HG03521 (cell line): ENCODE results near the gene KIF11.

Experiments used
- ATAC-seq: cut with Tn5 transposase; IDR thresholded peaks from one replicate; pipeline ENCODE4 v1.9.1; 2021; ENCODE audit warnings: mild to moderate bottlenecking, moderate library complexity; ENCODE audit not compliant: unreplicated experiment

KIF11 gene

GRCh38 chr10:92699518-92700381 lies 106.8 kb downstream of the KIF11 start:
- no peak for ATAC-seq

DNA sequence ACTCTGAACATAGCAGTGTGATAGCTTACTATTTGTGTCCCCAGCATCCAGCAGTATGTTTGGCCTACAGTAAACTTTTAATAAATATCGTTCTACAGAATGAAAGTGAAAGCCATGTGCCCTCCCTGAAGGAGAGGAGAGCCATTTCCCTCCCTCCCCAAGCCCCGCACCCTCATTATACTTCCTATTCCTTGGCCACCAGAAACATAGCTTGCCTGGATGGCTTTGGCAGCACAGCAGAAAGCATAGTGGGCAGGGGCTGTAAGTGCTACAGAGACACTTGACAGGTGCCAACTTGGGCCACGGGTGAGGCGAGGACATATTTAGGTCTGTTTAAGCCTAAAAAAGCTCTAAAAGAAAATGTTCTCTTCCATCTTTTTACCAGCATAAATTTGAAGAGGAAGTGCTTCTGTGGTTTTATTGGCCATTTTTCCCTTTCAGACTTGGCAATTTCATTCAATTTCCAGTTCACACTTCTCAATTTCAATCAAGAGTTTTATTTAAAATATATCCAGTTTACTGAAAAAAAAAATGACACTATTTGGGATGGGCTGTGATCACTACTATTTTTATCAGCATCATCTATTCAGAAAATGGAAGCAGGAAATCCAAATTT lies 109.5 kb downstream of the KIF11 start:
- ATAC-seq: no peak
